ENCODE measurements around the gene HBD.

Gene HBD

GRCh38 chr11:5246772-5247471, 12.6 kb upstream of the HBD start:
- Histone ChIP-seq H3K36me3 (ENCODE audit: insufficient read depth, low read length) (no peaks in the 10 kb centered on the region), H3K27ac (ENCODE audit: low read length) (no peak overlapping the region), H4K20me1 (ENCODE audit: insufficient read depth, low read length) (no peaks in the 10 kb centered on the region), H3K4me2 (ENCODE audit: insufficient read depth, low read length) (no peak overlapping the region), H3K4me3 (ENCODE audit: low read depth in 1 of 2, low read length in 2 of 2) (no peak overlapping the region), H3K79me2 (ENCODE audit: insufficient read depth, low read length) (no peaks in the 10 kb centered on the region), H3K4me1 (ENCODE audit: insufficient read depth, low read length) (no peaks in the 10 kb centered on the region), H2AFZ (ENCODE audit: low read depth, low read length) (no peak overlapping the region), H3K9me3 (ENCODE audit: insufficient read depth, low read length, severe bottlenecking) (no peaks in the 10 kb centered on the region), H3K9ac (ENCODE audit: low read depth, low read length) (no peak overlapping the region), H3K27me3 (ENCODE audit: insufficient read depth, low read length, poor library complexity) (peaks cover 16% of the 10 kb centered on the region)
- TF ChIP-seq, protein P1, sequence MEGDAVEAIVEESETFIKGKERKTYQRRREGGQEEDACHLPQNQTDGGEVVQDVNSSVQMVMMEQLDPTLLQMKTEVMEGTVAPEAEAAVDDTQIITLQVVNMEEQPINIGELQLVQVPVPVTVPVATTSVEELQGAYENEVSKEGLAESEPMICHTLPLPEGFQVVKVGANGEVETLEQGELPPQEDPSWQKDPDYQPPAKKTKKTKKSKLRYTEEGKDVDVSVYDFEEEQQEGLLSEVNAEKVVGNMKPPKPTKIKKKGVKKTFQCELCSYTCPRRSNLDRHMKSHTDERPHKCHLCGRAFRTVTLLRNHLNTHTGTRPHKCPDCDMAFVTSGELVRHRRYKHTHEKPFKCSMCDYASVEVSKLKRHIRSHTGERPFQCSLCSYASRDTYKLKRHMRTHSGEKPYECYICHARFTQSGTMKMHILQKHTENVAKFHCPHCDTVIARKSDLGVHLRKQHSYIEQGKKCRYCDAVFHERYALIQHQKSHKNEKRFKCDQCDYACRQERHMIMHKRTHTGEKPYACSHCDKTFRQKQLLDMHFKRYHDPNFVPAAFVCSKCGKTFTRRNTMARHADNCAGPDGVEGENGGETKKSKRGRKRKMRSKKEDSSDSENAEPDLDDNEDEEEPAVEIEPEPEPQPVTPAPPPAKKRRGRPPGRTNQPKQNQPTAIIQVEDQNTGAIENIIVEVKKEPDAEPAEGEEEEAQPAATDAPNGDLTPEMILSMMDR (IDR thresholded peaks at IDR 0.05; ENCODE audit: borderline replicate concordance, extremely low read depth, low read length, poor library complexity, severe bottlenecking) = no peak
- no peak for TF ChIP-seq EZH2 (IDR thresholded peaks at IDR 0.05; ENCODE audit: borderline replicate concordance, low read depth, low read length, severe bottlenecking)
- no peak for ATAC-seq (ENCODE audit: insufficient read depth, low read depth)
- DNase-seq = no peak

- H3K79me2 ChIP-seq (ENCODE audit: insufficient read depth, low read length) = no peaks in the 10 kb centered on the region
- H2AFZ ChIP-seq (ENCODE audit: low read depth, low read length) = no peak overlapping the region
- no peak overlapping the region for H3K4me3 ChIP-seq (ENCODE audit: low read depth in 1 of 2, low read length in 2 of 2)
- H3K4me1 ChIP-seq (ENCODE audit: insufficient read depth, low read length) = no peaks in the 10 kb centered on the region
- TF ChIP-seq, protein P1 (IDR thresholded peaks at IDR 0.05; ENCODE audit: borderline replicate concordance, extremely low read depth, low read length, poor library complexity, severe bottlenecking) = no peak
- TF ChIP-seq EZH2 (IDR thresholded peaks at IDR 0.05; ENCODE audit: borderline replicate concordance, low read depth, low read length, severe bottlenecking) = no peak
- no peak overlapping the region for H3K27ac ChIP-seq (ENCODE audit: low read length)
- no peaks in the 10 kb centered on the region for H3K9me3 ChIP-seq (ENCODE audit: insufficient read depth, low read length, severe bottlenecking)
- ATAC-seq (ENCODE audit: insufficient read depth, low read depth) (no peak), DNase-seq (no peak)
- no peak overlapping the region for H3K9ac ChIP-seq (ENCODE audit: low read depth, low read length)
- H3K4me2 ChIP-seq (ENCODE audit: insufficient read depth, low read length) = no peak overlapping the region
- H3K27me3 ChIP-seq (ENCODE audit: insufficient read depth, low read length, poor library complexity) = peaks cover 18% of the 10 kb centered on the region
- H3K36me3 ChIP-seq (ENCODE audit: insufficient read depth, low read length) = no peaks in the 10 kb centered on the region
- H4K20me1 ChIP-seq (ENCODE audit: insufficient read depth, low read length) = no peaks in the 10 kb centered on the region
Observed at GRCh38 chr11:5245155-5245554, 10.9 kb upstream of the HBD start.

- no peak overlapping the region for H3K9ac ChIP-seq (ENCODE audit: low read depth, low read length)
- H3K79me2 ChIP-seq (ENCODE audit: insufficient read depth, low read length) = no peaks in the 10 kb centered on the region
- peaks cover 18% of the 10 kb centered on the region for H3K27me3 ChIP-seq (ENCODE audit: insufficient read depth, low read length, poor library complexity)
- H2AFZ ChIP-seq (ENCODE audit: low read depth, low read length) = no peak overlapping the region
- DNase-seq (no peak), ATAC-seq (ENCODE audit: insufficient read depth, low read depth) (no peak)
- H3K4me3 ChIP-seq (ENCODE audit: low read depth in 1 of 2, low read length in 2 of 2) = no peak overlapping the region
- H3K4me2 ChIP-seq (ENCODE audit: insufficient read depth, low read length) = no peak overlapping the region
- no peaks in the 10 kb centered on the region for H3K4me1 ChIP-seq (ENCODE audit: insufficient read depth, low read length)
- H3K36me3 ChIP-seq (ENCODE audit: insufficient read depth, low read length) = no peaks in the 10 kb centered on the region
- no peak overlapping the region for H3K27ac ChIP-seq (ENCODE audit: low read length)
- H3K9me3 ChIP-seq (ENCODE audit: insufficient read depth, low read length, severe bottlenecking) = no peaks in the 10 kb centered on the region
- H4K20me1 ChIP-seq (ENCODE audit: insufficient read depth, low read length) = no peaks in the 10 kb centered on the region
- TF ChIP-seq, protein P1 (IDR thresholded peaks at IDR 0.05; ENCODE audit: borderline replicate concordance, extremely low read depth, low read length, poor library complexity, severe bottlenecking) = no peak
- TF ChIP-seq EZH2 (IDR thresholded peaks at IDR 0.05; ENCODE audit: borderline replicate concordance, low read depth, low read length, severe bottlenecking) = no peak
Observed at GRCh38 chr11:5243816-5244180, 9.5 kb upstream of the HBD start.

All from DND-41 (cell line).